SK-N-SH (cell line): ENCODE results near the gene SLC35C1.

Experiments used
- GATA2 ChIP-seq: sonication (generic); formaldehyde crosslinking; IDR thresholded peaks from 2 replicates; pipeline ENCODE4 v1.5.0; 2020; ENCODE audit warnings: mild to moderate bottlenecking, missing genetic modification reagents
- MXI1 ChIP-seq: IDR thresholded peaks from 2 replicates; pipeline ENCODE4 v1.6.1; 2012; ENCODE audit warnings: mild to moderate bottlenecking, low read depth, low read length, improper control_type of control experiment
- RXRA ChIP-seq: IDR thresholded peaks from 2 replicates; pipeline ENCODE4 v1.4.0; 2012; ENCODE audit warnings: low read depth, mild to moderate bottlenecking, borderline replicate concordance
- TF ChIP-seq, protein P1 (sequence below): fragments of 200-600 bp; sonication (generic); IDR thresholded peaks from 2 replicates; pipeline ENCODE4 v1.6.1; 2017; ENCODE audit warnings: antibody characterized with exemption, mild to moderate bottlenecking, moderate library complexity

DNA sequence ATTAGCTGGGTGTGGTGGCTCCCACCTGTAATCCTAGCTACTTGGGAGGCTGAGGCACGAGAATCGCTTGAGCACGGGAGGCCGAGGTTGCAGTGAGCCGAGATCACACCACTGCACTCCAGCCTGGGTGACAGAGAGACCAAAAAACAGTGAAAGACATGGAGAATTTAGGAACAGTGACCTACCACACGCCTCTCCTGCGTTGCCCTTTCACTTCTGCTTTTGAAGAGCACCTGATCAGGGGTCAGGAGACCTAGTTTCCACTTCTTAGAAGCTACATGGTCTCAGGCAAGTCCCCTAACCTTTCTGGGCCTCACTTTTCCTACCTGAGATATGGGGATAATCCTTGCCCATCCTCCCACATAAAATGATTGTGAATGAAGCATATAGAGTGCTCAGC, 12.2 kb downstream of the SLC35C1 start:
- TF ChIP-seq MXI1 (no peak), RXRA (no peak), GATA2 (CRISPR knock-in tag) (no peak)
- TF ChIP-seq, protein P1, sequence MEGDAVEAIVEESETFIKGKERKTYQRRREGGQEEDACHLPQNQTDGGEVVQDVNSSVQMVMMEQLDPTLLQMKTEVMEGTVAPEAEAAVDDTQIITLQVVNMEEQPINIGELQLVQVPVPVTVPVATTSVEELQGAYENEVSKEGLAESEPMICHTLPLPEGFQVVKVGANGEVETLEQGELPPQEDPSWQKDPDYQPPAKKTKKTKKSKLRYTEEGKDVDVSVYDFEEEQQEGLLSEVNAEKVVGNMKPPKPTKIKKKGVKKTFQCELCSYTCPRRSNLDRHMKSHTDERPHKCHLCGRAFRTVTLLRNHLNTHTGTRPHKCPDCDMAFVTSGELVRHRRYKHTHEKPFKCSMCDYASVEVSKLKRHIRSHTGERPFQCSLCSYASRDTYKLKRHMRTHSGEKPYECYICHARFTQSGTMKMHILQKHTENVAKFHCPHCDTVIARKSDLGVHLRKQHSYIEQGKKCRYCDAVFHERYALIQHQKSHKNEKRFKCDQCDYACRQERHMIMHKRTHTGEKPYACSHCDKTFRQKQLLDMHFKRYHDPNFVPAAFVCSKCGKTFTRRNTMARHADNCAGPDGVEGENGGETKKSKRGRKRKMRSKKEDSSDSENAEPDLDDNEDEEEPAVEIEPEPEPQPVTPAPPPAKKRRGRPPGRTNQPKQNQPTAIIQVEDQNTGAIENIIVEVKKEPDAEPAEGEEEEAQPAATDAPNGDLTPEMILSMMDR = no peak
